ENCODE results near the gene SORBS1. TPM values are rescaled to one million over a fixed set of nuclear protein-coding genes. Genes with fewer than 3 reads are reported as not detected.
"Not testable (repeated sequence)": the region's sequence is repeated elsewhere in the genome, so short reads cannot be mapped to it uniquely, and the experiment has no call there.

SORBS1 gene
- total RNA-seq, 1 donor from 2014 or later, result 416 TPM

DNA sequence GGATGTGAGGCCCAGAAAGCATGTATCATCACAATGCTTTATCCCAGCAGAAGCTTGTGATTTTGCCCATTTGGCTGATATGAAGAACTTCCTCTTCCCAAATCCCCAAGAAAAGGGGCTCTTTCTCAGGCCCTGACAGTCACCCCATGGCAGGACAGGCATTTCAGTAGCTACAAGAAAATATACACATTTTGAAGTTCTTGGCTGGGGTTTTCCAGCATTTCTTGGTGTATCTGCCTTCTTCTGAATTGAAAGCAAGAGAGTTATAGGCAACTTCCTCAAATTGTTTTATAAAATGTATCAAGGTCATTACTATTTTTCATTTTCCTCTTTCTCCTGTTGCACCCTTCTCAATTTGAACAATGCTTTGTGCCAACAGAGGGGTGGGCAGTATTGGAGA is 207.1 kb downstream of the SORBS1 start:
- peaks cover 79 to 96% of the 10 kb centered on the region in 2 donors for H3K36me3 ChIP-seq
- peaks cover 4 to 37% of the 10 kb centered on the region in 2 donors for H3K4me1 ChIP-seq
- H3K9me3 ChIP-seq, result no peaks in the 10 kb centered on the region
- H3K27me3 ChIP-seq, result no peaks in the 10 kb centered on the region
- peak overlapping the region; percentile 17 to 55 for H3K27ac ChIP-seq
- intact Hi-C loops (cut with DNase I), result no loop called here
- DNase-seq (ENCODE audit: low spot score in 2 of 2), result no peak
- H3K4me3 ChIP-seq, result no peak overlapping the region
- TF ChIP-seq, protein P1, sequence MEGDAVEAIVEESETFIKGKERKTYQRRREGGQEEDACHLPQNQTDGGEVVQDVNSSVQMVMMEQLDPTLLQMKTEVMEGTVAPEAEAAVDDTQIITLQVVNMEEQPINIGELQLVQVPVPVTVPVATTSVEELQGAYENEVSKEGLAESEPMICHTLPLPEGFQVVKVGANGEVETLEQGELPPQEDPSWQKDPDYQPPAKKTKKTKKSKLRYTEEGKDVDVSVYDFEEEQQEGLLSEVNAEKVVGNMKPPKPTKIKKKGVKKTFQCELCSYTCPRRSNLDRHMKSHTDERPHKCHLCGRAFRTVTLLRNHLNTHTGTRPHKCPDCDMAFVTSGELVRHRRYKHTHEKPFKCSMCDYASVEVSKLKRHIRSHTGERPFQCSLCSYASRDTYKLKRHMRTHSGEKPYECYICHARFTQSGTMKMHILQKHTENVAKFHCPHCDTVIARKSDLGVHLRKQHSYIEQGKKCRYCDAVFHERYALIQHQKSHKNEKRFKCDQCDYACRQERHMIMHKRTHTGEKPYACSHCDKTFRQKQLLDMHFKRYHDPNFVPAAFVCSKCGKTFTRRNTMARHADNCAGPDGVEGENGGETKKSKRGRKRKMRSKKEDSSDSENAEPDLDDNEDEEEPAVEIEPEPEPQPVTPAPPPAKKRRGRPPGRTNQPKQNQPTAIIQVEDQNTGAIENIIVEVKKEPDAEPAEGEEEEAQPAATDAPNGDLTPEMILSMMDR (IDR thresholded peaks at IDR 0.05), result no peak

DNA sequence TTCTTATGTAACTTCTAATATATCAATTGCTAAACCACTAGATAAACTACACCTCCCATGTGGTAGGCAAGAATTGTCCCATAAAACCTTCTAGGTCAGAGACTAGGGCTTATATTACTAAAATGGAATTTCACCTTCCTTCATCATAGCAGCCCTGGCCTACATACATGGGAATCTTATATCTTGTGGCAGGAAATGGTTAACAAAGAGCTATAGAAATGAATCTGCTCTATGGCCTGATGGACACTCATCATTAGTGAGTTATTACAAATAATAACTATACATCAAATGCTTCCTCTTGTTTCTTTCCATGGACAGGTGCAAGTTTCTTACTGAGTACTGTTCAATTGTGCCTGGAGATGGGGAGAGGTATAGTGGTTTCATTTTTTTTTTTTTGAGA is 208.0 kb downstream of the SORBS1 start:
- H3K27ac ChIP-seq, result peak overlapping the region; percentile 71 to 73
- H3K36me3 ChIP-seq, result peaks cover 83 to 97% of the 10 kb centered on the region in 2 donors
- no peaks in the 10 kb centered on the region for H3K27me3 ChIP-seq
- TF ChIP-seq, protein P1 (IDR thresholded peaks at IDR 0.05), result no peak
- H3K9me3 ChIP-seq, result no peaks in the 10 kb centered on the region
- peaks cover 4 to 36% of the 10 kb centered on the region in 2 donors for H3K4me1 ChIP-seq
- intact Hi-C loops (cut with DNase I), result no loop called here
- H3K4me3 ChIP-seq, result no peak overlapping the region
- no peak for DNase-seq (ENCODE audit: low spot score in 2 of 2)

DNA sequence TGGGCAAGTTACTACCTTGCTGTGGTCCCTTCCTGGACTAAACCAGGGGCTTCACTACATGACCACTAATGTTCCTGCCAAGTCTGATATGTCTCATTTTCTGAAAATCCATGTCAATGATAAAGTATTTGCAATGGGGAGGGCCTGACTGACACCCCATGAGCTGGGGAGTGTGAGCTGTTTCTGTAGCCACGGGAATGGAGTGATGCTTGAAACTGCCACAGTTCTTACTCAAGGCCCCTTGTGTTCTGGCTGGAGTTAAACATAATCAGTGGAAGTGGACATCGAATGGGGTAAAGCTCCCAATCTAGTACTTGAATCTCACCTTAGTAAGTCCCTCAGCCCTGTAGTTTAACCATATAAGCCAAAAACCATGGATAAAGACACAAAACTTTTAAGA is 208.5 kb downstream of the SORBS1 start:
- H3K27ac ChIP-seq, result peak overlapping the region; percentile 71 to 73
- TF ChIP-seq, protein P1 (IDR thresholded peaks at IDR 0.05), result no peak
- intact Hi-C loops (cut with DNase I), result no loop called here
- no peaks in the 10 kb centered on the region for H3K27me3 ChIP-seq
- peak in 1 of 2 donors; percentile 50 for DNase-seq (ENCODE audit: low spot score in 2 of 2)
- H3K36me3 ChIP-seq, result peaks cover 84 to 97% of the 10 kb centered on the region in 2 donors
- no peak overlapping the region for H3K4me3 ChIP-seq
- H3K4me1 ChIP-seq, result peaks cover 4 to 36% of the 10 kb centered on the region in 2 donors
- H3K9me3 ChIP-seq, result no peaks in the 10 kb centered on the region

DNA sequence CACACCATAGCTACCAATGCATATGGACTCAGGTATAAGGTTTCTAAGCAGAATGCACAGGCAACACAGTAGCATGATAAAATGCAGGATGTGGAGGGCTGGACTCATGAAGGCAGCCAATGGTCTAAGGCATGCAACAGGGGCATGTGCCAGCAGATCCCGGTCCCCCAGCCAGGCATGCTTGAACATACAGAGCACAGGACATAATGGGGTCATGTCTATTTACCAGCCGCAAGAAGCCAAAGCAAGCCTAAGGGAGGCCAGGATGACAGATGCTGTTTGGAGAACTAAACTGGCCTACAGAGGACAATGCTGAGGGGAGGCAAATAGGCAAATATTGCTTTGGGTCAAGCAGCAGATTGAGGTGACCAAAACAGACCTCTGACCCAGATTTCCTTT is 210.3 kb downstream of the SORBS1 start:
- H3K4me1 ChIP-seq, result peaks cover 4 to 34% of the 10 kb centered on the region in 2 donors
- no peaks in the 10 kb centered on the region for H3K27me3 ChIP-seq
- H3K9me3 ChIP-seq, result no peaks in the 10 kb centered on the region
- TF ChIP-seq, protein P1 (IDR thresholded peaks at IDR 0.05), result no peak
- peaks cover 80 to 97% of the 10 kb centered on the region in 2 donors for H3K36me3 ChIP-seq
- peak overlapping the region in 1 of 2 donors; percentile 73 for H3K27ac ChIP-seq
- H3K4me3 ChIP-seq, result no peak overlapping the region
- intact Hi-C loops (cut with DNase I), result no loop called here
- no peak for DNase-seq (ENCODE audit: low spot score in 2 of 2)

DNA sequence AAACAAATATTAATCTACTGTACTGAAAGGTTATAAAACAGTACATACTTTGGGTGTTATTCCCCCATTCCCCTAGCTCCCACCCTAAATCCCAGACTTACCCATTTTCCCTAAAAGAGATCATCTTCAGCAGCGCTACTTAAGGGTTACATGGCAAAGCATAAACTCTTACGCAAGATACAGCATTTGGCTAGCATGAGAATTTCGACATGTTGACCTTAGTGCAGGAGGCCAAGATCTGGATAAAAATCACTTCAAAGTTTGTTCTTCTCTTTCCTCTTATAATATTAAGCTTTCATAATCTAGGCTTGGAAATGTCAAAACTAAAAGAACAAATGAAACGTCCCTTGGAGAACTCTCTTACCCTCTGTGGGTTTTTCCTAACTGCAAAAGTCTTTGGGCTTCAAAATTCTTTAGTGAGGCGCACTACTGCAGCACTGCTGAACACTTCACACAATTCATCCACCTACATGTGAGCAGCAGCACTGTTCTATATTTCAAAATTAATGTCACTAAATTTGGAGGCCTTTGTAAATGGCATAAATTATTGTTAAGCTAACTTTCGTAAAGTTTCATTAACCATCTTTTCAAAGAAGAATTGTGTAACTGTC is 210.8 kb downstream of the SORBS1 start:
- DNase-seq (ENCODE audit: low spot score in 2 of 2), result no peak
- no peaks in the 10 kb centered on the region for H3K9me3 ChIP-seq
- H3K27me3 ChIP-seq, result no peaks in the 10 kb centered on the region
- intact Hi-C loops (cut with DNase I), result no loop called here
- peak overlapping the region; percentile 38 to 73 for H3K27ac ChIP-seq
- TF ChIP-seq, protein P1 (IDR thresholded peaks at IDR 0.05), result no peak
- no peak overlapping the region for H3K4me3 ChIP-seq
- H3K4me1 ChIP-seq, result peaks cover 4 to 30% of the 10 kb centered on the region in 2 donors
- peaks cover 80 to 97% of the 10 kb centered on the region in 2 donors for H3K36me3 ChIP-seq

DNA sequence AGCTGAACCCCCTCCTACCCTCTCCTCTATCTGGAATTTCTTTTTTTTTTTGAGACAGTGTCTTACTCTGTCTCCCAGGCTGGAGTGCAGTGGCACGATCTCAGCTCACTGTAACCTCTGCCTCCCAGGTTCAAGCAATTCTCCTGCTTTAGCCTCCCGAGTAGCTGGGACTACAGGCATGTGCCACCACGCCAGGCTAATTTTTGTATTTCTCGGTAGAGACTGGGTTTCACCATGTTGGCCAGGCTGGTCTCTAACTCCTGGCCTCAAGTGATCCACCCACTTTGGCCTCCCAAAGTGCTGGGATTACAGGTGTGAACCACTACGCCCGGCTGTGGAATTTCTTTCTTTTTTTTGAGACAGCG is 213.8 kb downstream of the SORBS1 start:
- H3K27ac ChIP-seq, result peak overlapping the region; percentile 49 to 70
- H3K9me3 ChIP-seq; DNase-seq (ENCODE audit: low spot score in 2 of 2); H3K4me3 ChIP-seq; intact Hi-C loops (cut with DNase I); H3K27me3 ChIP-seq: not testable (repeated sequence)
- H3K4me1 ChIP-seq, result peaks cover 4 to 20% of the 10 kb centered on the region in 2 donors
- peaks cover 84 to 96% of the 10 kb centered on the region in 2 donors for H3K36me3 ChIP-seq

All from ascending aorta (tissue), 2 donors.